Thyroid gland (tissue), 4 donors: ENCODE data around the gene PRSS36.

Experiments
- POLR2A ChIP-seq, 2 donors: fragments of 450-650 bp; IDR thresholded peaks; one replicate each; pipeline ENCODE4 v1.6.1; 2017; ENCODE audit warnings: antibody characterized with exemption in 2 of 2, mild to moderate bottlenecking in 2 of 2, moderate library complexity in 1 of 2
- TF ChIP-seq, protein P1 (sequence below), 6 experiments: fragments of 200-600 bp in 3 of 6; fragments of 450-650 bp in 3 of 6; sonication (generic) in 3 of 6; IDR thresholded peaks; one replicate each; pipeline ENCODE4 v1.5.1; 2016 to 2019; ENCODE audit warnings: antibody characterized with exemption in 6 of 6, mild to moderate bottlenecking in 2 of 6, inconsistent platforms in 1 of 6, moderate library complexity in 1 of 6

DNA sequence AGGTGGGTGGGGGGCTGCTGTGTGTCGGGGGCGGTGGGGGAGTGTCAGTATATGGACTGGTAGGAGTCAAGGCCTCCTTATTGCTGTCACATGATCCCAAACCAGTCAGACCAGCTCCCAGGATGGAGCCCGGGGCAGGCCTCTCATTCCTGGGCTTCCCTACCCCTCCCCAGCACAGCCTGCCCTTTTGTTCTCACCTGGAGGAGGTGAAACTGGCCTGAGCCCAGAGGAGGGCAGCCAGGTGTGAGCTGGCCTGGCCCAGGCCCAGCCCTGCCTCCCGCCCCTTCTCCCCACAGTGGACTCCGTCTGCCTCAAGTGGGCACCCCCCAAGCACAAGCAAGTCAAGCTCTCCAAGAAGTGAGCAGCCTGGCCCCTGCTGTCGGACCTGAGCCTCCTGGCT is 19.0 kb downstream of the PRSS36 start:
- TF ChIP-seq, protein P1, sequence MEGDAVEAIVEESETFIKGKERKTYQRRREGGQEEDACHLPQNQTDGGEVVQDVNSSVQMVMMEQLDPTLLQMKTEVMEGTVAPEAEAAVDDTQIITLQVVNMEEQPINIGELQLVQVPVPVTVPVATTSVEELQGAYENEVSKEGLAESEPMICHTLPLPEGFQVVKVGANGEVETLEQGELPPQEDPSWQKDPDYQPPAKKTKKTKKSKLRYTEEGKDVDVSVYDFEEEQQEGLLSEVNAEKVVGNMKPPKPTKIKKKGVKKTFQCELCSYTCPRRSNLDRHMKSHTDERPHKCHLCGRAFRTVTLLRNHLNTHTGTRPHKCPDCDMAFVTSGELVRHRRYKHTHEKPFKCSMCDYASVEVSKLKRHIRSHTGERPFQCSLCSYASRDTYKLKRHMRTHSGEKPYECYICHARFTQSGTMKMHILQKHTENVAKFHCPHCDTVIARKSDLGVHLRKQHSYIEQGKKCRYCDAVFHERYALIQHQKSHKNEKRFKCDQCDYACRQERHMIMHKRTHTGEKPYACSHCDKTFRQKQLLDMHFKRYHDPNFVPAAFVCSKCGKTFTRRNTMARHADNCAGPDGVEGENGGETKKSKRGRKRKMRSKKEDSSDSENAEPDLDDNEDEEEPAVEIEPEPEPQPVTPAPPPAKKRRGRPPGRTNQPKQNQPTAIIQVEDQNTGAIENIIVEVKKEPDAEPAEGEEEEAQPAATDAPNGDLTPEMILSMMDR (IDR thresholded peaks at IDR 0.05): peak in 1 of 6 experiments; percentile 23
- peak in 1 of 2 donors; percentile 26 for TF ChIP-seq POLR2A (IDR thresholded peaks at IDR 0.05)
